Esophagus squamous epithelium (tissue), 4 donors: ENCODE measurements around the gene CREBBP.

Source experiments
- POLR2A ChIP-seq, 4 donors: fragments of 450-650 bp; IDR thresholded peaks; one replicate each; pipeline ENCODE4 v1.6.1; 2017; ENCODE audit warnings: antibody characterized with exemption in 4 of 4, mild to moderate bottlenecking in 4 of 4, moderate library complexity in 3 of 4
- TF ChIP-seq, protein P1 (sequence below), 6 experiments: fragments of 450-650 bp in 4 of 6; fragments of 200-600 bp in 2 of 6; sonication (generic) in 2 of 6; IDR thresholded peaks; one replicate each; pipeline ENCODE4 v1.5.1; 2016 to 2019; ENCODE audit warnings: antibody characterized with exemption in 6 of 6, mild to moderate bottlenecking in 4 of 6, moderate library complexity in 4 of 6

DNA sequence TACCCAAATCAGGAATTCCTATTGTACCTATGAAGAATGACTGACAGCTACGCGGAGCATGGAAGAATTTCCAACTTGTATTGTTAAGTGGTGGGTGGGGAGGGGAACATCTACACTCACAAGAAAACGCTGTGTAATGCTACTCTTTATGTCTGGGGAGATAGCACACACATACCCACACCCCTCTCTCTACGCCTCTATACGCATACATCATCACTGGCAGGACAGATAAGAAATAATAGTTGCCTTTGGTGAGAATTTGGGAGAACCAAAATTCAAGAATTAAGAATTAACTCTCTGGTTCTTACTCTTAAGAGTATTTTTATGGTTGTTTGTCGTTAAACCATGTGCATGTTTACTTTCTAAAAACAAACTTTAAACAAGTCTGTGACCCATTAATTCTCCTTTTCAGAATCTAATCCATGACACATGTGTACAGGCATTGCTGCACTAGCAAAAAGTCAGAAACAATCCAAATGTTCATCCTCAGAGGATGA lies 33.9 kb downstream of the CREBBP start:
- TF ChIP-seq, protein P1, sequence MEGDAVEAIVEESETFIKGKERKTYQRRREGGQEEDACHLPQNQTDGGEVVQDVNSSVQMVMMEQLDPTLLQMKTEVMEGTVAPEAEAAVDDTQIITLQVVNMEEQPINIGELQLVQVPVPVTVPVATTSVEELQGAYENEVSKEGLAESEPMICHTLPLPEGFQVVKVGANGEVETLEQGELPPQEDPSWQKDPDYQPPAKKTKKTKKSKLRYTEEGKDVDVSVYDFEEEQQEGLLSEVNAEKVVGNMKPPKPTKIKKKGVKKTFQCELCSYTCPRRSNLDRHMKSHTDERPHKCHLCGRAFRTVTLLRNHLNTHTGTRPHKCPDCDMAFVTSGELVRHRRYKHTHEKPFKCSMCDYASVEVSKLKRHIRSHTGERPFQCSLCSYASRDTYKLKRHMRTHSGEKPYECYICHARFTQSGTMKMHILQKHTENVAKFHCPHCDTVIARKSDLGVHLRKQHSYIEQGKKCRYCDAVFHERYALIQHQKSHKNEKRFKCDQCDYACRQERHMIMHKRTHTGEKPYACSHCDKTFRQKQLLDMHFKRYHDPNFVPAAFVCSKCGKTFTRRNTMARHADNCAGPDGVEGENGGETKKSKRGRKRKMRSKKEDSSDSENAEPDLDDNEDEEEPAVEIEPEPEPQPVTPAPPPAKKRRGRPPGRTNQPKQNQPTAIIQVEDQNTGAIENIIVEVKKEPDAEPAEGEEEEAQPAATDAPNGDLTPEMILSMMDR (IDR thresholded peaks at IDR 0.05) = no peak
- TF ChIP-seq POLR2A (IDR thresholded peaks at IDR 0.05) = no peak
